ENCODE measurements around the gene SPOP.
"Not testable (repeated sequence)": the region's sequence is repeated elsewhere in the genome, so short reads cannot be mapped to it uniquely, and the experiment has no call there.

Gene SPOP

DNA sequence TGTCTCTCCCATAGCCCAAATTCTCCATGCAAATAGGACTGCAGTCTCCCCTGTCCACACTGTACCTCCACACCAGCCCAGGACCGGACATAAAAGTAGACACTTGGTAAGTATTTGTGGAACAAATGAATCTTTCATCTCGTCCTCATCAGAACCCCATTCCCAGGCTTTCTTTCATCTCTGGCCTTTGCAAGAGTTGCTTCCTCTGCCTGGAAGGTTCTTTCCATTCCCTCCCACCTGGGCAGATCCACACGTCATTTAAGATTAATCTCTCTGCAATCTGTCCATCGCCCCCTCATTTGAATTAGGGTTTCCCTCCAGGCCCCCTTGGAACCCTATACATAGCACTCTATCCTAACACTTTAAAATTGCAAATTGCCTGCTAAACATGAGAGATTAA, 106.1 kb downstream of the SPOP start:
- TF ChIP-seq, protein P1, sequence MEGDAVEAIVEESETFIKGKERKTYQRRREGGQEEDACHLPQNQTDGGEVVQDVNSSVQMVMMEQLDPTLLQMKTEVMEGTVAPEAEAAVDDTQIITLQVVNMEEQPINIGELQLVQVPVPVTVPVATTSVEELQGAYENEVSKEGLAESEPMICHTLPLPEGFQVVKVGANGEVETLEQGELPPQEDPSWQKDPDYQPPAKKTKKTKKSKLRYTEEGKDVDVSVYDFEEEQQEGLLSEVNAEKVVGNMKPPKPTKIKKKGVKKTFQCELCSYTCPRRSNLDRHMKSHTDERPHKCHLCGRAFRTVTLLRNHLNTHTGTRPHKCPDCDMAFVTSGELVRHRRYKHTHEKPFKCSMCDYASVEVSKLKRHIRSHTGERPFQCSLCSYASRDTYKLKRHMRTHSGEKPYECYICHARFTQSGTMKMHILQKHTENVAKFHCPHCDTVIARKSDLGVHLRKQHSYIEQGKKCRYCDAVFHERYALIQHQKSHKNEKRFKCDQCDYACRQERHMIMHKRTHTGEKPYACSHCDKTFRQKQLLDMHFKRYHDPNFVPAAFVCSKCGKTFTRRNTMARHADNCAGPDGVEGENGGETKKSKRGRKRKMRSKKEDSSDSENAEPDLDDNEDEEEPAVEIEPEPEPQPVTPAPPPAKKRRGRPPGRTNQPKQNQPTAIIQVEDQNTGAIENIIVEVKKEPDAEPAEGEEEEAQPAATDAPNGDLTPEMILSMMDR (IDR thresholded peaks at IDR 0.05; ENCODE audit: insufficient read depth, low read depth, low read length, missing control alignments) = no peak
- no peak for DNase-seq (ENCODE audit: low read depth)
- no peak overlapping the region for H3K4me3 ChIP-seq (ENCODE audit: low read depth, low read length)

DNA sequence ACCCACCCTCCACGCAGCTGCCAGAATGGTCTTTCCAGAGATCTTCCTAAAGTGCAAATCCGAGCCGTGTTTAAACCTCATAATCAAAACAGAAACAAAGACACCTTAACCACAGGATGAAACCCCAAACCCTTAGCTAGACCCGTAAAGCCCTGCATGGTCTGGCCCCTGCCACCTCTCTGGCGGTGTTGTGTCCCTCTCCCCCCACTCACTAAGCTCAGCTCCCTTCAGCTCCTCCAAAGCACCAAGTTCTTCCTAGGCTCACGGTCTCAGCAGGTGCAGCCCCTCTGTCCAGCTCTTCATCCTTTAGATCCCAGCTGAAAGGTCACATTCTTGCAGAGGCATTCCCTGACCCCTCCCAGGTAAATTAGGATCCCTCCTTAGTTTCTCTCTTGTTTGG, 106.6 kb downstream of the SPOP start:
- TF ChIP-seq, protein P1 (IDR thresholded peaks at IDR 0.05; ENCODE audit: insufficient read depth, low read depth, low read length, missing control alignments) = no peak
- no peak overlapping the region for H3K4me3 ChIP-seq (ENCODE audit: low read depth, low read length)
- DNase-seq (ENCODE audit: low read depth) = no peak

DNA sequence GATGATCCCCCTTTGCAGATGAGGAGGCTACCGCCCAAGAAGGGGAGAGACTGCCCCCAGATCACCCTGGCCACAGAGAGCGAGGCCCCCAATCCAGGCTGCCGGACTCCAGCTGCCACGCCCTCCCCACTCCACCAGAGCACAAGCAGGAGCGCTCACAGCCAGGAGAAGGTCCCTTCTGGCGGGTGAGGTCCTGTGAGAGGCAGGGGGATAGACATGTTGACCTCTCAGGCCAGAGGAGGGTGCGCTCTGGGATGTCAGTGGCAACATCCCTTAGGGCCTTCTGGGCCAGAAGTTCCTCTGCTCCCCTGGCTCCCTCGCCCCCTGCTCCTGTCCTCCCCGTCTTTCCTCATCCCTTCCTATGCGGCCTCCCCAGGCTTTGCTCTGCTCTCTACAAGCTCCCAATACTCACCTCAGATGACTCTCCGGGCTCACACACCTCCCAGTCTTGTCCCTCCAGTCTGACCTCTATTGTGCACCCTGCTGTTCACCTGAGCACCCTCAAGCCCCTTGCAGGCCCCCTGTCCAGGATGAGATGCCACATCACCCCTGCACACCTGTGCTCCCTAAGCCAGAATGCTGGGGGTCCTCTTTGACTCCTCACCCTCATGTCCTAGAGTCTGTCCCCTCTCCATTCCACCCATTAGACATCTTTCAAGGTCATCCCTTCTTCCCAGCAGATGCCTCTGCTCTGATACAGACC, 107.2 kb downstream of the SPOP start:
- no peak overlapping the region for H3K4me3 ChIP-seq (ENCODE audit: low read depth, low read length)
- DNase-seq (ENCODE audit: low read depth) = no peak
- TF ChIP-seq, protein P1 (IDR thresholded peaks at IDR 0.05; ENCODE audit: insufficient read depth, low read depth, low read length, missing control alignments) = no peak

DNA sequence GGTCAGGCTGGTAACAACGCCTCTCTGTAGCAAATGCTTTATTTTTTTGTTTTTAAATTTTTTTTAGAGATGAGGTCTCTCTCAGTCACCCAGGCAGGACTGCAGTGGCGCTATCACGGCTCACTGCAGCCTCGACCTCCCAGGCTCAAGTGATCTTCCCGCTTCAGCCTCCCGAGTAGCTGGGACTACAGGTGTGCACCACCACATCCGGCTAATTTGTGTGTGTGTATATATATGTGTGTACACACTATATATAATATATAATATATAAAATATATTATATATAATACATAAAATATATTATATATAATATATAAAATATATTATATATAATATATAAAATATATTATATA, 109.2 kb downstream of the SPOP start:
- H3K4me3 ChIP-seq (ENCODE audit: low read depth, low read length) = not testable (repeated sequence)

DNA sequence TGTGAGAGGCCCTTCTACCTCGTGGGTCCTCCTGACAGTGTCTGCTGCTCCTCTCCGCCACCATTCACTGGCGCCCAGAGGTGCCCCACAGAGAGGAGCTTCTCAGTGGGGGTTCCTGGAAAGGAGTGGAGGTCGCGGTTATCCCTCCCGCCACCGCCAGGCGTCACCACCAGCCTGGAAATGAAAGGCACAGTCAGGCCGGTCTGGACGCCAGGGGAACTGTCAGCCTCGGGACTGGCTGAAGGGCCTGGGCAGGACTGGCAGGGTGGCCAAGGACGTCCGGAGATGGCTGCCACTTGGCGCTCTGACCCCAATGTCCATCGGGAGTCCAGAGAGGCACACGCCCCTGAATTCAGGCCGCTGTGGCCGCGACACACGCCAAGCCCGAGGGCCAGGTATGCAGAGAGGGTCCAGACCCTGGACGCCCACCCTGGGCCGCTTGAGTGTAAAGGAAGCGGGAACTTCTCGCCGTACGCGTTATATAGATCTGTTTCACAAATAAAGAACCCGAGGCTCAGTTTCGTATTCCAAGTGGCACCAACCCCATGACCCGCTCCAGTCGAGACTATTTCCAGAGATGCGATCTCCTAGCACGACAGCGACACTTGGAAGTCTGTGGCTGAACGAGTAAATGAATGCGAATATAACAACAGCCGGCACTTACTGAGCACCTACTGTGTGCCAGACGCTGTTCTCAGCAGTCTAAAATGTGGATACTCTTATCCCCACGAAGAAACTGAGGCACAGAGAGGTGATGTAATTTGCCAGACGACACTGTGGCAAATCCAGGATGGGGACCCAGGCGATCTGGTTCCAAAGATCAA, 109.8 kb downstream of the SPOP start:
- TF ChIP-seq, protein P1 (IDR thresholded peaks at IDR 0.05; ENCODE audit: insufficient read depth, low read depth, low read length, missing control alignments) = peak; percentile 94
- DNase-seq (ENCODE audit: low read depth) = peak; percentile 89

More for the DNA sequence above, 109.2 kb downstream of the SPOP start:
- not testable (repeated sequence) for DNase-seq (ENCODE audit: low read depth)

DNA sequence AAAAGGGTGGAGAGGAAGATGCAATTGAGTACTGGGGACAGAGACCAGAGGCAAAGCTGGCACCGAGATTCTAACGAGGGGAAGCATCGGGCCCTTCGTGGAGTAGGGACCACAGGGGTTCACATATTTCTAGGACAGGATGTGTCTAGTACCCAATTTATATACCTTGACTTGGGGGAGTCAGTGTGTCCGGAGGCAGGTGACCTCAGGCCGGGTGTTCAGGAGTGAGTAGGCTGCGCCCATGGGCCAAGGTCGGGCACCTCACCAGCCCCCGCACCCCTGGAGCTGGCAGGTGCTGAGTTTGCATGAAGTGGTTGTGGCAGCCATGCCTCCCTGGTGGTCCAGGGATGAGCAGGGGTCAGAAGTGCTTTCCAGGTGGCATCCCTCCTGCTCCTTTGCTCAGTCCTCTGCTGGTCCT, 110.8 kb downstream of the SPOP start:
- DNase-seq (ENCODE audit: low read depth) = no peak
- no peak overlapping the region for H3K4me3 ChIP-seq (ENCODE audit: low read depth, low read length)
- TF ChIP-seq, protein P1 (IDR thresholded peaks at IDR 0.05; ENCODE audit: insufficient read depth, low read depth, low read length, missing control alignments) = no peak

More for the DNA sequence above, 109.8 kb downstream of the SPOP start:
- no peak overlapping the region for H3K4me3 ChIP-seq (ENCODE audit: low read depth, low read length)

DNA sequence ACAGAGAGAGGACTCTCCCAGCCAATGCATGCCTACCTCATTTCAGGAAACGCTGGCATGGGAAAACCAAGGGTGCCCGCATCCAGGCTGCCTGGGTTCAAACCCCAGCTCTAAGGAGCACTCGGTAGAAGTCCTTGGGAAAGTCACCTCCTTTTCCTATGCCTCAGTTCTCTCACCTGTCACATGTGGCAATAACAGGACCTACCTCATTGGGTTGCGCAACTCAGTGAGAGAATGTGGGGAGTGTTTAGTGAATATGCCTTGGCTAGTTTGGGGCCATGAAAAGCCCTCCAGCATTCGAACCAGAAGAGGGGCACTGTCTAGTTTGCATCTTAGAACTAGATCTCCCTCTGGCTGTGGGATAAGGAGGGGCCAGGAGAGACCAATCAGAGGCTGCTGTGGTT, 111.2 kb downstream of the SPOP start:
- DNase-seq (ENCODE audit: low read depth) = no peak
- TF ChIP-seq, protein P1 (IDR thresholded peaks at IDR 0.05; ENCODE audit: insufficient read depth, low read depth, low read length, missing control alignments) = no peak
- H3K4me3 ChIP-seq (ENCODE audit: low read depth, low read length) = no peak overlapping the region
